Stimulated activated CD8-positive, alpha-beta memory T cell treated with anti-CD3 and anti-CD28 coated beads, Interleukin-7, amount 100 ng/mL, for 1 hour (primary cell): ENCODE results near the gene HLA-F.

Experiments used
- DNase-seq, 2 donors: peaks; one replicate each; pipeline ENCODE4 v3.0.0-alpha.2; 2020; ENCODE audit warnings: low read depth in 2 of 2

Gene HLA-F

GRCh38 chr6:29724937-29725869 lies 2.0 kb downstream of the HLA-F start:
- no peak for DNase-seq

- DNase-seq, result no peak
Observed at GRCh38 chr6:29726001-29726400, 2.8 kb downstream of the HLA-F start.

- no peak for DNase-seq
Observed at GRCh38 chr6:29726571-29727194, 3.4 kb downstream of the HLA-F start.

- no peak for DNase-seq
Observed at GRCh38 chr6:29727637-29728036, 4.4 kb downstream of the HLA-F start.

- DNase-seq, result no peak
Observed at GRCh38 chr6:29728173-29728874, 5.1 kb downstream of the HLA-F start.

- no peak for DNase-seq
Observed at GRCh38 chr6:29728875-29729270, 5.6 kb downstream of the HLA-F start.

- DNase-seq, result no peak
Observed at GRCh38 chr6:29729774-29730328, 6.6 kb downstream of the HLA-F start.

- DNase-seq, result no peak
Observed at GRCh38 chr6:29730575-29731126, 7.4 kb downstream of the HLA-F start.

- no peak for DNase-seq
Observed at GRCh38 chr6:29731281-29731680, 8.0 kb downstream of the HLA-F start.

GRCh38 chr6:29733057-29733456 lies 9.8 kb downstream of the HLA-F start:
- no peak for DNase-seq

GRCh38 chr6:29734046-29735018 lies 11.1 kb downstream of the HLA-F start:
- no peak for DNase-seq

GRCh38 chr6:29736563-29736962 lies 13.3 kb downstream of the HLA-F start:
- DNase-seq, result no peak

GRCh38 chr6:29737707-29738630 lies 14.7 kb downstream of the HLA-F start:
- peak in 1 of 2 donors; percentile 34 for DNase-seq

- no peak for DNase-seq
Observed at GRCh38 chr6:29739136-29739881, 16.1 kb downstream of the HLA-F start.

GRCh38 chr6:29739882-29740261 lies 16.6 kb downstream of the HLA-F start:
- no peak for DNase-seq

- no peak for DNase-seq
Observed at GRCh38 chr6:29741592-29741991, 18.4 kb downstream of the HLA-F start.

GRCh38 chr6:29742127-29742526 lies 18.9 kb downstream of the HLA-F start:
- DNase-seq, result no peak

GRCh38 chr6:29743025-29743424 lies 19.8 kb downstream of the HLA-F start:
- no peak for DNase-seq

GRCh38 chr6:29743568-29743967 lies 20.3 kb downstream of the HLA-F start:
- DNase-seq, result no peak
